NCI-H1092 treated with DMSO at 0.1 percent for 48 hours (cell line): Measurements from ENCODE around the gene SPTLC3.

Source experiments
- DNase-seq: peaks from one replicate; lab custom pipeline; 2025; lab: John Stamatoyannopoulos, UW

Gene SPTLC3

DNA sequence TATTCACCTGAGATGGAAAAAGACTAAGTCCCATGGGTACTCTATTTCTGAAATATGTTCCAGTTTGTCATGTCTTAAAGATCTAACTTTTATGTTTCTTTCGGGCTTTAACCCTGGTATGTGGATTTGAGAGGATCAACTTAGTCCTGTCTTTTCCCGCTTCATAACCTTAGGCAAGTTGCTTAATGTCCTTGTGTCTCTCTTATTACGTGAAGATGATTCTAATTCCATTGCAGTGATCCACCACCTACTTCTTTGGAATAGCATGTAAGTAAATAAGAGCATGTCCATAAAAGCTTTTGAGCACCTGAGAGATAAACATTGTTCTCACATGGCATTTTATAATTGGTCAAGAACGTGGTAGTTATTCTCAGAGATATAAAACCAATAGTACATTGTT is 23.0 kb downstream of the SPTLC3 start:
- no peak for DNase-seq

DNA sequence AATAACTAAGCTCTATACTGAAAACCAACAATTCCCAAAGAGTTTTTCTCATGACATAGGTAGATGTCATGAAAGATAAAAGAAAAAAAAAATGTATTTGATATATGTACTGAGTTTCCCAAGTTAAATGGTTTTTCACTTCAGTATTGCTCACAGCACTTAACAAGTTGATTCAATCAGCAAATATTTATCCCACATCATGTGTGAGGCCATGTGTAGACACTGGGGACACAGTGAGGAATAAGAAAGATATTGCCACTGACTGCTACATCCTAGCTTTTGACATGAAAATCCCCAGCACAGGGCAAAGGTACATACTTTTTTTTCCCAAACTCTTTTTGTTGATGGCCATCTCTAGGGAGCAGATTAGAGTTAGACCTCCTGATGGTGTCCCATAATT is 25.3 kb downstream of the SPTLC3 start:
- DNase-seq, result no peak

DNA sequence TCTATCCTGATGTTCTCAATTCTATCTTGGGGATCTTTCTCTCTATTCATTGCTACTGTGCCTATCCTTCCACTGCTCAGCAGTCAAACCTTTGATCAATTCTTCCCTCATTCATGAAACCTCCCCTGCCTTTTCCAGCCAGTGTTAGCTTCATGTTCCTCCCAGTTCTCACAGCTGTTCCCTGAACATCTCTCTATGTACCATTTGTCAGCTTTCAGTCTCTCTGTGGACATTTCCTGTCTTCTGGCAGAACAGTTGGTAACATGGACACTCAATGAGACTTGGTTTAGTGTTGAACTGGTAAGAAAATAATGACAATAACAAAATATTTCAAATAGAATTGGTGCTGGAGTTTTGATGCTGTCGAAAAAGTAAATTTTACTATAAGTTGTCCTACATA is 26.2 kb downstream of the SPTLC3 start:
- no peak for DNase-seq

DNA sequence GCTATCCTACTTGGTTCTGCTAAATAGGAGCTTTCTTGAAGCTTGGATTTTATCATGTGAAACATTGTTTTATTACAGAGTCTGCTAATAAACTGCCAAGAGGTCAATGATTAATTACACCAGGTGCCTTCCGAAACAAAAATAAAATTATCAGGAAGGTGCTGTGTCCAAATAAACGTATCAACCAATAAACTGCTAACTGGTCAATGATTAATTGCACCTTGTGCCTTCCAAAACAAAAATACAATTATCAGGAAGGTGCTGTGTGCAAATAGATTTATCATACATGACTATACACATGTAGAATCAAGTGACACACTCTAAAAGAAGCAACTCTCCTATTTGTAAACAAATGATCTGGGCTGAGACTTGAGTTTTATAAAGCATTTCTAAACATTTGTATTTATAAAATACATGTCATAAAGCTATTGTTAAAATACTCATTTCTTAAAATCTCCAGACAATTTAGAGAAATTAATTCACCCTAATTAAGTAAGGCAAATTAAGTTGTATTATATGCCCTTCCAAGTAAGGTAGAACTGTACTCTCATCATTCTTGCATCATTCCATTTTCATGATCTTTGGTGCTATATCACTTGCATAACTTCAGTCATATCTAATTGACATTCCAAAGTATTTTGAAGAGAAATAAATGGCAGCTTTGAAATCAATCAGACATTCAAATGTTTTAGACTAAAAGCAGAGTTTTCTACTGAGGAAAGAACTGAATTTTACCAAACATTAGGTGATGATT is 26.8 kb downstream of the SPTLC3 start:
- DNase-seq, result no peak

DNA sequence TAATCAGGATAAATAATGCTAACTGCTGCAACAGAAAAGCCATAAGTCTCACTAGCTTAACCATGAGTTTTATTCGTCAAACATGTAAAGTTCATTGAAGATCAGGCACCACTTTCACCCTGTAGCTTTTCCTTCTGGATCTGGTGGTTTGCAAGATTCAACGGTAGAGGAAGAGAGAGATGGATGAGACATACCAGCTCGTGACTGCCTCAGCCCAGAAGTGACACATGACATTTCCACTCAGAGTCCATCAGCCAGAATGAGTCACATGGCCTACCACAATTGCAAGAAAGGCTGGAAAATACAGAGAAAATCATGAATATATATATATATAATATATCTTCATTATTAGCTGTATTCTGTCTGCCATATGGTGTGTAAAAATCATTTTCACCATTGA is 29.0 kb downstream of the SPTLC3 start:
- DNase-seq, result no peak

DNA sequence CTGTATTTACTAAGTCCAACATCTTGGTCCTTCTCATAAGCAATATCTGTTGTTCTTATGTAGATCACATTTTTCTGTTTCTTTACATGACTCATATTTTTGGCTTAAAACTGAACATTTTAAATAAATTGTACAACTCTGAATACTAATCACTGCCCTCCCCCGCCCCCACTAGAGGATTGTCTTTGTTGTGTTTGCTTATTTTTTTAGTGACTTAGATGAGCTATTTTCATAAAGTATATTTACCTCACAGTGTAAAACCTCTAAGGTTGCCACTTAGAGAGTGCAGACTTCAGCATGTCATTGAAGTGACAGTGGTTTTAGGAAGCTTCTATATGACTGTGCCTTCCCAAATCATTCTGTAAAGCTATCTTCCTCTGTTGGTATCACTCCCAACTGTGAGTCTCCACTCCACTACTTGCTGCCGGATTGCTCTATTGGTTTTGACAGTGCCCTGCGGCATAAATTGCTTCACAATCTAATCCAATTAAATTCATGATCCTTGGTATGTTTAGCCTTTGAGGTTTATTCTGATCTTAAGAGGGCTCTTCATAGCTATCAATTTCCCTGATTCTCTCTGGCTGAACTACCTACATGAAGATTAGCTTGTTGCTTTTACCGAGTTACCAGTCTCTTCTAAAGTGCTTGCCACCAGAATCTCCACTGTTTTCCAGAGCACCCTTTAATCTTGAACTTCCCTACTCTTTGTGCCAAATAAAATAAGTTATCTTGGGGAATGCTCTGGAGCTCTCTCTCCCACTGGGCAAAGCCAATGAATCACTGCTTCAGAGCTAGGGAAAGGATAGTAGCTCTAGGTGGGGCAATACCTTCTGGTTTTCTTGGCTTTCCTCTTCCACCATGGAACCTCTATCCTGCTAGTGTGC is 33.0 kb downstream of the SPTLC3 start:
- no peak for DNase-seq

DNA sequence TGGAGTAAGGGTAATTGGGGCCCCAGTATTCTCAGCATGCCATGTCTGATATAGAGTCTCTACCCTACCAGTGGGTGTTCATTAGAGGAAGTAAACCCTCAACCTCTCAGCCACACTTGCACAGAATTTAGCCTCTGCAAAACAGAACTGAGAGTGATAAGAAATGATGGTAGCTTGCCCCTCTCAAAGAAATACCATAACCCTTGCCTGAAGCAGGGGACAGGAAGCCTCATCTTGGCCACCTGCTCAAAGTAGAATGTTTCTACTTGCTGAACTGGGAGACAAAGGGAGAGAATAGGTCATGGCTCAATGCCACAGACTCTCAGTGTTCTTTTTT is 33.7 kb downstream of the SPTLC3 start:
- no peak for DNase-seq

DNA sequence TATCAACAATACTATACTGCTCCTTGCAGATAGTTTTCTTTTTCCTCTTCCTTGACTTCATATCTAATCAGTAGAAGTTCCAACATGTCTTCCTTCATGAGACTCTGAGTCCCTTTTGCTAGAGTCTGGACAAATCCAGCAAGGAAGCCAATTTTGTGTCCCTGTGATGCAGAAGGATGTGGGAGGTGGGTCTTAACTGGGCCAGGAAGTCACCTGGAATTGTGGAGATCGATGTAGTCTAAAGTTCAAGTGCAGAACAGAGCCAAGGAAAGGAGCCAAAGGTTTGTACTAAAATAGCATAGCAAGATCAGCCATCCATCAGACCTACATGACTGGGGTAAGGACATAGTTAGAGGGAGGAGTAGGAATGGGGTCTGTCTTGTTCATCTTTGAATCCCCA is 37.6 kb downstream of the SPTLC3 start:
- DNase-seq, result no peak

DNA sequence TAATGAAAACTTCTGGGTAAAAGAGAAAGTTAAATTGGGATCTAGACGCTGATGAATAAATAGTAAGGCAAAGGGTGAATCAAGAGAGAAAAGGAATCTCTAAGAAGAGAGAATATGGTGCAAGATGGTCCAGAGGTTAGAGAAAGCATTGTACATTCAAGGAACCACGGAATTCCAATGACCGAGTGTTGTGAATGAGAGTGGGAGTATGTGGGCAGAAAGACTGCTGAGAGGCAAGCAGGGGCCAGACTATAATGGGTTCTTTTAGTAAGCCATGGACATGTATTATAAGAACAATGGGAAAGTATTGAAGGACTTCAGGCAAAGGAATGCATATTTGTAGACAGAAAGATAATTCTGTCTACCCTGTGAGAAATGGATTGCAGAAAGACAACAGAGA is 45.2 kb downstream of the SPTLC3 start:
- DNase-seq, result no peak

DNA sequence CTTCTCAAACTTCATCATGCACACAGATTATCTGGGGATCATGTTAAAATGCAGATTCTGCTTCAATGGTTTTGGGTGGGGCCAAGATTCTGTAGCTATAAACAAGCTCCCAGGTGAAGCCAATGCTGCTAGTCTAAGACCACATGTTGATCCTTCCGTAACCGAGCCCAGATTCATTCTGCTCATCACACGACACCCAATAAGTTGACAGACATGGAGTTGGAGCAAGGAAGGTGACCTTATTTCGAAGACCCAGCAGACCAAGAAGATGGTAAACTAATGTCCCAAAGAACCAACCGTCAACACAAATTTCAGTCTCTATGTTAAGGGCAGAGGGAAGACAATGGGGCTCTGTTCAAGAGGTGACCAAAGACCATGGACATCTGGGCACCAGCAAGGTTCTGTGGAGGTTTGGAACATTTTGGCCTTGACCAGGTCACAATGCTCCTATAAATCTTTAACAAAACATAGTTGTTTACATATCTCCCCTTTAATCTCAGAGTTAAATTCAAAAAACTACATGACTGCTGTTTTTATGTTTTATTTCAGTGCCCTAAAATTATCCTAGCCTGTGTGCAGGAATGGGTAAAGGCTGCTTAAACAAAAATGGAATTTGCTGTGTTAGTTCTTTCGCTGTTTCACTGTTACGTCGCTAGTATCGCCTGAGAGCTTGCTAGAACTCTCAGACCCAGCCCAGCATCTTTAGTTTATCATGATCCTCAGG is 50.1 kb downstream of the SPTLC3 start:
- no peak for DNase-seq

DNA sequence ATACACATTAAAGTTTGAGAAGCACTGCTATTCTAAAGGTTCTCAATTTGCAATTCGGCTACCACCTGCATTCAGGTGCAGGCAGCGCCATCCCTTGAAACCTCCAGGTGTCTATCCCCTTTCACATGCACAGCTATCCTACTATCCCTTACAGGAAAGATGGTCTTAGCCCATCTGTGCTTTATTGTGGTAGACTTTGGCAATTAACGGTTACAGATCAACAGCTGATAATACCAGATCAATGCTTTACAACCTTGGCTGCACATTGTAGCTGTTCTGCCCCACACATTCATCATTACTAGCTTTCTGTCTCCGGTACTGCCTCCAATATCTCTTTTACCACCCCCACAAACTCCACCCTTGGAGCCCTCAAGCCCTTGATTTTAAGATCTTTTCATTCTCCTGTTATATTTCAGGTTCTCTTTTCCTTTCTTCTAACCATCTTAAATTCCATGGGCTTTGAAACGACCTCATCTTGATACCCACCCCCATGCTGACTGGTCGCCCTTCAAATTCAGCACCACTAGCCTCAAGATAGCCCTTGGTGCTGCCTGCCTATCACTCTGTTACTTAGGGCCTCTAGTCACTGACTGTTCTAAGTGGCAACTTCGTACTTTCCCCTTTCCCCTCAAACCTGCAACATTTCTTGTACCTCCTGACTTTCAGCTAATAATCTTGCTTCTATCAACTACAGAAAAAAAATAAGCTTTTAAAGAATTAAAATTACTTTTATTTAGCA is 50.8 kb downstream of the SPTLC3 start:
- DNase-seq, result no peak

DNA sequence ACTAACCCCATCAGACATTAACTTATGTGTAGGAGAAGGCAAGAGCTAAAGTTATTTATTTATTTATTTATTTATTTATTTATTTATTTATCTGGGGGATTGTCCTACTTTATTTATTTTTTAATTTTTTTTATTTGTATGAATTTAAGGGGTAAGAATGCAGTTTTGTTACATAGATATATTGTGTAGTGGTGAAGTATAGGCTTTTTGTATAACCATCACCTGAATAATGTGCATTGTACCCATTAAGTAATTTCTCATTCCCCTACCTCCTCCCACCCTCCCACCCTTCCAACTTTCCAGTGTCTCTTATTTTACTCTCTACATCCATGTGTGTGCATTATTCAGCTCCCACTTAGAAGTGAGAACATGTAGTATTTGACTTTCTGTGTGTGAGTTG is 51.6 kb downstream of the SPTLC3 start:
- DNase-seq, result no peak

DNA sequence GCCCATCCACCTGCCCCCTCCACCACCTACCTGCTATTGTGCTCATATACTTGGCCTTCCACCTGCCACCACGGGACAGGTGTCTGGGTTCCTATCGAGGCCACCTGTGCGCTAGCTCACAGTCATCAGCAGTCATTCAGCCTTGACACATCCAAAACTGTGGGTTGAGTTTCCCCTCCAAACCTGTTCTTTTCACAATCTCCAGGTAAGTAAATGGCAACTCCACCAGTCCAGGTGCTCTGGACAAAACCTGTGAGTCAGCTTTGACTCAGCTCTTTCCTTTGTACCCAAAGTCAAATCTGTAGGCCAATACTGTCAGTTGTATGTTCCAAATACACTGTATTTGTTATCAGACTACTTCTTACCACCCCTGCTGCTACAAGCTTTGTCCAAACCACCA is 52.6 kb downstream of the SPTLC3 start:
- no peak for DNase-seq

DNA sequence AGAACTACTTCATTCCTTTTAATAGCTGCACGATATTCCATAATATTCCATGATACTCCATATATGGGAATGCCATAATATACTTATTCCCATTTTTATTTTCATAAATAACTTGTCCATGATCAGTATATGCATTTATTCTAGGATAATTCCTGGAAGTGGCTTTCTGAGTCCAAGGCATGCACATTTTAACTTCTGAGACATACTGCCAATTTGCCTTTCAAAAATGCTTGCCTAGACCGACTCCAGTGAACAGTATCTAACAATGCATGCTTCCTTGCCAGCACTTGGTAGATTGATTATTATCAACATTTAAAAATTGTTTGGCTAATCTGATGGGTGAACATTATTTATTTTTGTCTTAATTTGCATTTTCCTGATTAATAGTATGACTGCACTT is 54.0 kb downstream of the SPTLC3 start:
- DNase-seq, result no peak

DNA sequence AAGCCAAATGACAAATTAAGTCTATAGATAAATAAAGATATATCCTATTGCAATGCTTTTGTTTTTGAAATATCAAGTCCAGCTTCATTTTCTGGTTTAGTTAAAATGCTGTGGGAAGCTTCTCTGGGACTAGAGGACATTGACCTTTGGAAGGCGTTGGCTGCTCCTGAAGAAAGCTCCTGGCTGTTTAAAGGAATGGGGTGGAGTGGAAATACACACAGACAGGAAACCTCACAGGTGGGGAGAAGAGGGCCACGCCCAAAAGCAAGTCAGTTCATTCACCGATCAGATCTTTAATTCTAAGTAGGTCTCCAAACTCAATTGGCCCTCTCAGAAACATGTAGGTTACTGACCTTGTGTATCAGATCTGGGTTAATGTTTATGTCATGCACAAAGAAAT is 59.6 kb downstream of the SPTLC3 start:
- no peak for DNase-seq

DNA sequence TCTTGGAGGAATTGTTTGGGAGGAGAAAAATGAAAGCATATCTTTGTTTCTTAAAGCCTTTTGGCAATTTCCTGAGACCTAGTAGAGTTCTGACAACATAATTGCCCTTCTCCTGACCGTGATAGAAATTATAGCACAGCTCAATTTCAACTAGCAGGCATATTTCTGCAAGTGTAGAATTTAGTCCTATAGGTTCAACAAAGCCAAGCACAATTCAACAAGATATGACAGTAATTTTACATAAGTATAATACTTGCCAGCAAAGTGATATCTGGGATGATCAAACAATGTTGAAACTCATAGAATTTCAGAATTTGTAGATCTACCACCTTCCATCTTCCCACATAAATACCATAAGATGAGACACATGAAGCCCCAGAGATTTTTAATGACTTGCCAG is 73.1 kb downstream of the SPTLC3 start:
- DNase-seq, result no peak

DNA sequence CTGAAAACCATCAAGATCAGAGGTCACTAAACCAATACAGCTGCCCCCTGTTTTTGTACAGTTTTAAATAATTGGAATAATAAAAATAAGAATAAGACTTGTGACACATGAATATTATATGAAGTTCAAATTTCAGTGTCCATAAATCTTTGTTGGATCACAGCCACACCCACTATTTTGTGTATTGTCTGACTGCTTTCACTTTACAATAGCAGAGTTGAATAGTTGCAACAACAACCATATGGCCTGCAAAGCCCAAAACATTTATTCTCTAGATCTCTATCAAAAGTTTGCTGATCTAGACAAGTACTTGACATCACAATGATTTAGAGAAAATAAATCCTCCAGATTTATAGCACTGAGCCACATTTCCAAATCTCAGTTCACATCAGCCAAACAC is 73.6 kb downstream of the SPTLC3 start:
- DNase-seq, result no peak

DNA sequence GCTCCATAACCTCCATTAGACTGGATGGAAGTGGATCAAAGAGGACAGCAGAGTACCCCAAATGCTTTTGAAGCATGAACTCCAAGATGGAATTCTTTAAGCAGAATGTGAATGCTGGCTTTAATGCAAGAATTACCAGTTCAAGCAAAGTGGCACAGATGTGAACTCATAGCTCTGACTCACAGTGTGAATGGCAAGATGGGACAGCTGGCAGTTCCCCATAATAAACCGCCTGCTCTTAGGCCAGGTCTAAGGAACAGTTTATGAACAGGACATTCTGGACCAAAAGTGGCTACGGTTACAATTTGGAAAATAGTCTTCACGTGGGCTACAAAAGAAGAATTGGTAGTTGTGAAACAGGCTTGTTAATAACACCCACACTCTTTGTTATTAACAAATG is 76.5 kb downstream of the SPTLC3 start:
- DNase-seq, result no peak

DNA sequence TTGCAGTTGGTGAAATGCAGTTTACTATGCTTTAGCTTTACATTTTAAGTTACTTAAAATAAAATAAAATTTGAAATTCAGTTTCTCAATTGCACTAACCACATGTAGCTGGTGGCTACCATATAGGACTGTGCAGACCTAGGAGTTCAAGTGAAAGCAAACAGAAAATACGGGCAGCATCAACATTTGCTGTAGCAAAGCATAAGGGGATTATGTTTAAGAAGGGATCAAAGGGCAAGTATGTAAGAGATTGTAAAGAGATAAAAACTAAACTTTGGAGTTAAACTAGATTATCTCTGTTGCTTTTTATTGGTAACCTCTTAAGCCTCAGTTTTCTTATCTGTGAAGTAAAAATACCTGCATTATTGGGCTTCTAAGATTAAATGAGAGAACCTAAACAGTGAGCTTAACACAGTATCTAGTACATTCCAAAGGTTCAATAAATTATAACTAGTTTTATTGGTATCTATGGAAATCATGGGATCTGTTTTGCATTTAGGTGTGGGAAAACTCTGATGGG is 81.2 kb downstream of the SPTLC3 start:
- DNase-seq, result no peak

DNA sequence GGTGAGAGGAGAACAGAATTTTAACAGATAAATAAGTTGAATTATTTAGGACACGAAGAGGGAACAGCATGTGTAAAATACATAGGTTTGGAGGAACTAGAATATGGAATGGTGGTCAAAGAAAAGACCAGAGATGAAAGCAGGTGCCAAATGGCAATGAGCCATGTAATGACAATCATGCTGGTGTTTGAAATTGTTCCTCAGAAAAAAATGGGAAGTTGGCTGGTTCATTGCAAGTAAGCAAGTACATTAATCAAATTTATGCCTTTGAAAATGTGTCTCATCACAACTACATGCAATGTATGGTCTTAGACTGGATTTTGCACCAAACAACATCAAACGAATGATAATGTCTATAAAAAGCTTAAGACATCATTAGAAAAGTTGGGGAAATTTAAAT is 83.3 kb downstream of the SPTLC3 start:
- DNase-seq, result no peak

DNA sequence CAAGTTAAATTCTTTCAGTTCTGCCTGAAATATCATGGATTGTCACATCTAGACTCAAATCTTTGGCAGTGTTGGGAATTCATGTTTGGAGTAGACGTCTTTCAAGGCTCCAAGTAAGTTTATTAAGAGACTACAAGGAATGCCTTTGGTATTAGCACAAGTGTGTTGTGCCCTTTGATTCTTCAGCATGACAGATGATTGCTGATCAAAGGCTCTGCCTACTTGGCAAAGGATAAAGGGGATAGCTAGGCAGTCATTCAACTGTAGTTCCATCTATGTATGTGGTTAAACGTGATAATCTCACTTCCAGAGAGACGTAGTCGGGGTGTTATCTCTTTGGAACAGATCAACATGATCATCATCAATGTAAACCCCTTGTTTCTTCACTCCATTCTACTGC is 86.2 kb downstream of the SPTLC3 start:
- DNase-seq, result no peak

DNA sequence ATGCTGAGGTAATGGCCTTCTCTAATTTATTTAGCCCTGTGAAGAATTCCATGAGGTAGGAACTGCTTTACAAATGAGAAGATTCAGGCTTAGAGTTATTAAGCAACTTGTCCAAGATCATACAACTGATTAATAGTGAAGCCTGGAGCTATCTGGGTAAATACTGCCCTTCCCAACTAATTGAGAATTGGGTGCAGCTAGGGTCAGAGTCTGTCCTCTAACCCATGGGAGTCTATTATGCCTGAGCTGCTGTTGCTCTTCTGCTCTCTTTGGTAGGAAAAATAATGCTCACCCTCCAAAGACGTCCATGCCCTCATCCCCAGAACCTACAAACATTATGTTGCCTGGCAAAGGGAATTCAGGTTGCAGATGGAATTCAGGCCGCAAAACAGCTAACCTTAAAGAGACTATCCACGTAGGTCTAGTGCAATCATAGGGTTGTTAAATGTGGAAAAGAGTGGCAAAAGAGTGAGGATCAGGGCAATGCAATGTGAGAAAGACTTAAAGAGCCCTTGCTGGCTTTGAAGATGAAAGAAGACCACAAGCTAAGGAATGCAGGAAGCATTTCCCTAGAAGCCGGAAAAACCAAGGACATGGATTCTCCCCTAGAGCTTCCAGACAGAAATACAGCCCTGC is 90.1 kb downstream of the SPTLC3 start:
- DNase-seq, result no peak
